Measurements from ENCODE around the gene CDR2L. TPM values are rescaled to one million over a fixed set of nuclear protein-coding genes. Genes with fewer than 3 reads are reported as not detected.
A peak's percentile ranks its signal among the peaks of the same experiment; 100 is the strongest.

CDR2L gene
- total RNA-seq (2014; rRNA removed; shearing (Covaris generic)), result 3.6 and 3.8 TPM in 2 replicates
- 3.4 and 3.9 TPM in 2 replicates for polyA plus RNA-seq (2015; cell fraction: cytosol; rRNA removed)
- 2.6 and 2.9 TPM in 2 replicates for polyA plus RNA-seq (2015; cell fraction: nucleus; rRNA removed)

DNA sequence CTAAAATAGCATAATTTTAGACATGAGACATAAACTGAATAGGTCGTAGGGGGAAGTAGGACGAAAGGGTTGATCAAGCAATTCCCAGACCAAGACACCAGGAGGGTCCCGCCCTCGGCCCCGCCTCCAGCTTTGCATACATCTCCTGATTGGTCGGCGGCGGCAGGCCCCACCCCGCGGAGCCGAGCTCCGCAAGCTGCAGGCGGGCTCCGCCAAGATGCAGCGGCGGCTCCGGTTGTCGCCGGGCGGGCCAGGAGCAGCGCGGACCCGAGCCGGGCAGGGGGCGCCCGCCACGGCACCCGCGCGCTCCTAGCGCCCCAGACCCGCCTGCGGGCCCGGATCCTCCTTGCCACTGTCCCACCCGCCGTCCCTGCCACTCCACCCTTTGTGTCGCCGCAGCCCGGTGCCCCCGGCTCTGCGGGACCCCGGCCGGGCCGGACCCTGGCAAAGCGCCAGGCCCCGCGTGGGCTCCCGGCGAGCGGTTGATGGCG, at the start of gene CDR2L:
Gene CDR2L (plus strand): TSS at position 215 of the 491 bp plus-strand sequence. CDS start 412 bp downstream, outside the sequence.
- DNase-seq (ENCODE audit: low read depth), result peak; percentile 86

DNA sequence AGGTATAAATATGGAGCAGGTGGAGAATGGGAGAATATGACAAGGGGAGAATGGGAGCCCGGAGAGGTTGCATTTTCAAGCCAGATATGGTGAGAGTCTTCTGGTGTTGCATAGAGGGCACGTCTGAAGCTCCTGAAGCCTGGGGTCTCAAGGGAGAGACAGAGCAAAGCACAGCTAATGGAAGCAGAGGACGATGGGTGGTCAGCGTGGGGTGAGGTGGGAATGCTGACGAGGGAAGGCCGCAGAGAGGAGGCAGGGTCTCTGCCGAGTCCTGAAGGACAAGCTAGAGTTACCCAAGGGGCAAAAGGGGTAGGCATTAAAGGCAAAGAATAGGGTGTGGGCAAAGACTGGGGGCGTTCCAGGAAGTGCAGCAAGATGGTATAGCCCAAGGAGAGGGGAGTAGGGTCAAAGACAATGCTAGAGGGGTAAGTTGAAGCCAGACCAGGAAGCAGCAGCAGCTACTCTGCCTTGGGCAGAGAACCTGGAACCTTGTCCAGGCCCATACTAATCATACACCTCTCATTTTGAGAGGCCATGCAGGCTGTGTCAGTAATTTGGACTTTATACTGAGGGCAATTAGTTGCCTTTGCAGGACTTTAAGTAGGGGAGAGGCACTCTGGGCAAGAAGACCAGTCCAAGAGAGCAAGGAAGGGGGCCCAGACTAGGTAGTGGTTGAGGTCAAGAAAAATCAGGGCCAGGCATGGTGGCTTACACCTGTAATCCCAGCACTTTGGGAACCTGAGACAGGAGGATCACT, 49.1 kb upstream of the CDR2L start:
- DNase-seq (ENCODE audit: low read depth), result no peak

DNA sequence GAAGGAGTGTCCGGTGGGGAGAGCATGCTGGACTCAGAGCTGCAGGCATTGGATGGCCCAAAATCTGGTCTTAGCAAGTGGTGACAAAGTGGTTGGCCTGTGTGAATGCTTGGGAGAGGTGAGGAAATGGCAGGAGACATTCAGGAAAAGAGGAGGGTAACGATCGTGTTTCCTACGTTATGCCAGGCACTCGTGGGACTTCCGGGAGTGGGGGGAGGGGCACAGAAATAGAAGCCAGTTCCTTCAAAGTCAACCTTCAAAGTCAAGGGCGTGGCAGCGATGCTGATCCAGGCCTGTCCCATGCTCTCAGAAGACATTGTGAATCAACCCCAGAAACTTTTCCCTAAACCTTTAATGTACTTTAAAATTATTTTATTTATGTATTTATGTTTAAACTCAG, 47.9 kb upstream of the CDR2L start:
- no peak for DNase-seq (ENCODE audit: low read depth)

DNA sequence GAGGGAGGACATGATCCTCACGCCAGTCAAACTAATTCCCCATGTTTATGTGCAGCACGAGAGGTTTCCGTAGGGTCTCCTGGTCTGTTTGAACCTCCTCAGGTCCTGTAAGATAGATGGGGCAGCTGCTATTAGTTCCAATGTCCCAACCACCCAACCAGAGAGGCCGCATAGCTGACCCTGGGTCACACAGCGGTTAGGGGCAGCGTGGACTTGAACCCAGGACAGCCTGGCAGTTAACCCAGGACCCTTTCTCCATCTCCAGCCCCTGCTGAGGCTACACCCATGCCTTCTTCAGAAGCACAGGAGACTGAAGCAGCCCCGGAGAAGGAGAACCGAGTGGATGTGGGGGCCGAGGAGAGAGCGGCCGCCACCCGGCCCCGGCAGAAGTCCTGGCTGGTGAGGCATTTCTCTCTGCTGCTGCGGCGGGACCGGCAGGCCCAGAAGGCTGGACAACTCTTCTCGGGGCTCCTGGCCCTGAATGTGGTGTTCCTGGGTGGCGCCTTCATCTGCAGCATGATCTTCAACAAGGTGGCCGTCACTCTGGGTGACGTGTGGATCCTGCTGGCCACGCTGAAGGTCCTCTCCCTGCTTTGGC, 46.2 kb upstream of the CDR2L start:
- no peak for DNase-seq (ENCODE audit: low read depth)

DNA sequence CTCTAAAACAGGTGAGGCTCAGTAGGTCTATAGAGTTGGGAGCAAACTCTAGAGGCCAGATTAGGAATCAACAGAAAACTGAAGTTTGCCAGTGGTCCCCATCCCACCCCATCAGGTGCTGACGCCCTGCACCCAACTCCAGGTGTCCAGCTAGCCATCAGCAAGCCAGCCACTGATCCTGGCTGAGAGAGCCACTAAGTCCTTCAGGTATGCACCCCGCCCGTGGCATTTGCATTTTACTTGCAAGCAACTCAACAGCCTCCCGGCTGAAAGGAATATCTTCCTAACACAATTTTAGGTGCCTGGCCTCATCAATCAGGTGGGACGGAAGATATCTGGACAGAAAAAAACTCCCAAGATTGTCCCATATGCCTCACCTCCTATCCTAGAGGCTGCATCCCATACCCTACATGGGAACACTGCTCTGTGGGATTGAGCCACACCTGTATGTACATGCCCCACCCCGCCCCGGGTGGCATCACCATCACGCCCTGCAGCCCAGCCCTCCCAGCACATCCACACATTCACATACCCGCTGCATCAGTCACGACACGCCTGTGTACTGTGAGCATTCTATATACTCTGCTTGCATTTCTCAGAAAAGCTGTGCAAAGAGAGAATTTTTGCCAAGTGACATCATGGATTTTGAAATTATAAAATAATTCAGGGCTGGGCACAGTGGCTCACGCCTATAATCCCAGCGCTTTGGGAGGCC, 43.5 kb upstream of the CDR2L start:
- DNase-seq (ENCODE audit: low read depth), result no peak

DNA sequence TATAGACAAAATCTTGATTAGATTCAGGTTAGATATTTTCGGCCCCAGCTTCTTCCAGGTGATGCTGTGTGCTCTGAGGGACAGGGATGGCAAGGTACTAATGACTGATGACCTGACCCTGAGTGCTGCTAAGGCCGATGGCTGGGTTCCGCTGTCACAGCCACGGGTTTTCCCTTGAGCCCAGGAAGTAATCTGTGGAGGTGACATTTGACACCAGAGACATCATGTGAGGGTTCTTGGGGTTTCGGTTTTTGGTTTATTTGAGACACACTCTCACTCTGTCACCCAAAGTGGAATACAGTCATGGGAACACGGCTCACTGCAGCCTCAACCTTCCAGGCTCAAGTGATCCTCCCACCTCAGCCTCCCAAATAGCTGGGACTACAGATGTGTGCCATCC, 41.9 kb upstream of the CDR2L start:
- no peak for DNase-seq (ENCODE audit: low read depth)

DNA sequence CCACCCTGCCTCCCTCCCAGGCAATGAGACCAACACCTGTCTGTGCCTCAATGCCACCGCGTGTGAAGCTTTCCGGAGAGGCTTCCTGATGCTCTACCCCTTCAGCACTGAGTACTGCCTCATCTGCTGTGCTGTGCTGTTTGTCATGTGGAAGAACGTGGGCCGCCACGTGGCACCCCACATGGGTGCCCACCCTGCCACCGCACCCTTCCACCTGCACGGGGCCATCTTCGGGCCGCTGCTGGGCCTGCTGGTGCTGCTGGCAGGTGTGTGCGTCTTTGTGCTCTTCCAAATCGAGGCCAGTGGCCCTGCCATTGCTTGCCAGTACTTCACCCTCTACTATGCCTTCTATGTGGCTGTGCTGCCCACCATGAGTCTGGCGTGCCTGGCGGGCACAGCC, 40.8 kb upstream of the CDR2L start:
- no peak for DNase-seq (ENCODE audit: low read depth)

DNA sequence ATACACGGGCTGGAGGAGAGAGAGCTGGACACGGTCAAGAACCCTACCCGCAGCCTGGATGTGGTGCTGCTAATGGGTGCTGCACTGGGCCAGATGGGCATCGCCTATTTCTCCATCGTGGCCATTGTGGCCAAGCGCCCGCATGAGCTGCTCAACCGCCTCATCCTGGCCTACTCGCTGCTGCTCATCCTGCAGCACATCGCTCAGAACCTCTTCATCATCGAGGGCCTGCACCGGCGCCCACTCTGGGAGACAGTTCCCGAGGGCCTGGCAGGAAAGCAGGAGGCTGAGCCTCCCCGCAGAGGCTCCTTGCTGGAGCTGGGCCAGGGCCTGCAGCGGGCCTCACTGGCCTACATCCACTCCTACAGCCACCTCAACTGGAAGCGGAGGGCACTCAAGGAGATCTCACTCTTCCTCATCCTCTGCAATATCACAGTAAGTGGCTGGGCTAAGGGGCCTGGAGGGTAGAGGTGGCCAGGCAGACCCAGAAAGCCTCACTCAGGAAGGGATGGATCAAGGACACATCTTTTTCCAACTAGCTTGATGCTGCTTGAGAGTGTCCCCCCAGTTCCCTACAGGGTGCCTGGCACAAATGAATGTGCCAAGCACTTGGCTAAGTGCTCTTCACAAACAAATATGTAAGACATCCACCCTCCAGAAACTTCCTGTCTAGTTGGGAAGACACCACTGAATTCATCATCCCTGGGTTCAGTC, 40.2 kb upstream of the CDR2L start:
- DNase-seq (ENCODE audit: low read depth), result no peak

DNA sequence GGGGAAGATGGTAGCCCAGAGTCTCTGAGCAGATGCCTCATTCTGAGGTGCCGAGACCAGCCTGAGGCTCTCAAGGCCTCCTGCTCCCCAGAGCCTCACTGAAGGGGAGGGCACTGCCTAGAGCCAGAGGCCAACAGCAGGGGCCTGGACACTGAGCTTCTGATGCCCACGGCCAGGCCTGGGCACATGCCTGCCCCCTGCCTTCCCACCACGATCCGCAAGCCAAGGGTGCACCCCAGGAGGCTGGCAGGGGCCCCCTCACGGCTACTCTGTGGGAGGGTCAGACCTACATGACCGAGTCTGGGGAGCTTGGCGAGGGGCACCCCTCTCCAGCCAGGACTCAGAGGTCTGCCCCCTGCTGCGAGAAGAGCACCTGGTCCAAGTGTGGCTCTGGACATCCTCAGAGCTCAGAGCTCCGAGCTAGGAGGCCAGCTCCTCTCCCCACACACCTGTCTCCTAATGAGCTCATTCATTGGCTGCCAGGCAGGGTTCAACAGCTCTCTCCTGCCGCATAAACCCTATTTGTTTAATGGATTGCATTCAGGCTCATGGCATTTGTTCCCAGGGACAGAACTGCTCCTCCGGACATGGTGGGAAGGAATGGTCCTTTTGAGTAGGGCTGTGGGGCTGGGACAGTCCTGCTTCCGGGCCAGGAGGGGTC, 37.8 kb upstream of the CDR2L start:
- no peak for DNase-seq (ENCODE audit: low read depth)

DNA sequence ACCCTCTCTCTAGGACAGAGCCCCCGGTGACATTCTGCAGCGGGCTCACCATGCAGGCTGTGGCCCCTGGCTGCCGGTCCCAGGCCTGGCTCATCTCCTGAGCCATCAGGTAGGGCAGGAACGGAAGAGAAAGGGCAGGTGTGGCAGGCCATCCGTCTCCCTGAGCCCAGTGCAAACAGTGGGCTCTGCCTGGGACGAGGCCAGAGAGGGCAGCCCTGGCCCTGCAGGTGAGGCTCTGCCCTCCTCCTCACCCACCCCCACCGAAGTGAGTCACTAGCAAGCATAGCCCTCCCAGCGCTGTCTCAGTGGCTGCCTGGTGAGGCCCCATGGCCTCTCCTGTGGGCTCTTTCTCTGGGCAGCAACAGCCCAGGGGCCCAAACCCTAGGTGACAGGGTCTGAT, 37.2 kb upstream of the CDR2L start:
- no peak for DNase-seq (ENCODE audit: low read depth)

DNA sequence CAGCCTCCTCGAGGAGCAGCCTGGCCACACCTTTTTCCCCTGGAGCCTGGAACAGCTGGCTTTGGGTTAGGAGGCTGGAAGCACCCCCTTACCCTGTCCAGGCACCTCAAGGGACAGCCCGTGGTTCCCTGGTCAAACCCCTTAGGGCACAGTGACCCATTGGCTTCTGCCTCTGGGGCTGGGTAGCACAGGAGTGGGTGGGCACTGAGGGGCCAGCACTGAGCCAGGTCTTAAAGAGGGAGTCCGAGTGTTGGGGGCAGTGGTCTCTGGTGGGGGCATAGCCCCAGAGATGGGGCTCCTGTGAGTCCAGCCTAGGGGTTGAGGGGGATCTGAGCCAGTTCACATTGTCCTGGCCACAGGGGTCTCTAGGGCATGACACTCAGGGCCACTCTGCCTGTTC, 36.4 kb upstream of the CDR2L start:
- DNase-seq (ENCODE audit: low read depth), result no peak

DNA sequence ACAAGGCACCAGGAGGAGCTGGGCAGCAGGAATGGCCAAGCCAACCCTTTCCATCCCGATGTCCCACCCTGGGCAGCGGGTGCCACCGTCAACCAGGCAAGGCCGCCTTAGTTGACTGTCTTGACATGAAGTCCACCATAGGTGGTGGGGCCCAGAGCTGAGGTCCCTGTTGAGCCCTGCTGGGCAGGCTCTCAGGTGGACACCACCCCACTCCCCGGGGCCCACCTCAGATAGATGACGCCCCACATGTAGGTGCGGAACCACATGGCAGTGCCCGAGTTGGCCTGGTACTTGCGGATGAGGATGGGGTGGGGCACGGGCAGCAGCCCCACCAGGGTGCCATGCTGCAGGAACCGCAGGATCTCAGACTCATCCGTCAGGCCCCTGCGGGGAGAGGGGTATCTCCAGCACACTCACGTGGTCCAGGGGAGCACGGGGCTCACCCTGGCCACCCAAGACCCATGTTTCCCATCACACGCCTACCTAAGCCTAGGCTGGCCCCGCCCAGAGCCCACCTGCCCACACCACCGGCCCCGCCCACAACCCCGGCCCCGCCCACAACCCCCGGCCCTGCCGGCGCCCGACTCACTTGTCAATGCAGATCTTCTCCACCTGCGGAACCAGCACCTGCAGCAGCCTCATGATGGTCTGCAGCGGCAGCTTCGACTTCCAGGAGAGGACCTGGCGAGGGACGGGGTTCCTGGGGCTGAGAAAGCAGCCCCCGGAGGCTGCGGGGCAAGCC, 35.6 kb upstream of the CDR2L start:
- no peak for DNase-seq (ENCODE audit: low read depth)

DNA sequence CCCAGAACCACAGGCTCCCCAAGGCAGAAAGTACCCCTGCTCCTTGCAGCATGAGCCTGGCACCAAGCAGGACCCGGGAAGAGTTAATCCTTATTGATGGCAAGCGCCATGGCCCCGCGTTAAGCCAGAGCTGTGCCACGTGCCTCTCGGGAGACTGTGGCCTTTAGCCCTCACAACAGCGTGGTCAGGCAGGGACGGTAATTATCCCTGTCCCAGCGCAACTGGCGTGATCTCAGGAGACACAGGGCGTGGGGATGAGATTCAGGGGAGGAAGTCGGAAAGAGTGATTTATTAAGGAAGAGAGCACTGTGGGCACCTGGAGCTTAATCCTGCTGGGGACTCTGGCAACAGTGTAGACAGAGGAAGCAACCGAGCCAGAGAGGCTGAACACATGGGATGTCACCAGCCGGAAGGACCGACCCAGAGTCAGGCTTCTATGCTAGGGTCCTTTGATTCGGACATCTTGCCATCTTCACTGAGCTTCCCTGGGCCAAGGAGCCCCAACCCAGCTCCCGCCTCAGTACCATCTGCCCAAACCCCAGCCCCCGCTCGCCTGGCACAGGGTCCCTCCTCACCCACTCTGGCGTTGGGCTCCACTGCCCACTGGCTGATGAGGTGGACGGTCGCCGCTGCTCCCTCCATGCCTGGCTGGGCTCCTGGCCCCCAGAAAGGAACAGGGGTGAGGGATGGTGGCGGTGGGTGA, 34.9 kb upstream of the CDR2L start:
- DNase-seq (ENCODE audit: low read depth), result no peak

DNA sequence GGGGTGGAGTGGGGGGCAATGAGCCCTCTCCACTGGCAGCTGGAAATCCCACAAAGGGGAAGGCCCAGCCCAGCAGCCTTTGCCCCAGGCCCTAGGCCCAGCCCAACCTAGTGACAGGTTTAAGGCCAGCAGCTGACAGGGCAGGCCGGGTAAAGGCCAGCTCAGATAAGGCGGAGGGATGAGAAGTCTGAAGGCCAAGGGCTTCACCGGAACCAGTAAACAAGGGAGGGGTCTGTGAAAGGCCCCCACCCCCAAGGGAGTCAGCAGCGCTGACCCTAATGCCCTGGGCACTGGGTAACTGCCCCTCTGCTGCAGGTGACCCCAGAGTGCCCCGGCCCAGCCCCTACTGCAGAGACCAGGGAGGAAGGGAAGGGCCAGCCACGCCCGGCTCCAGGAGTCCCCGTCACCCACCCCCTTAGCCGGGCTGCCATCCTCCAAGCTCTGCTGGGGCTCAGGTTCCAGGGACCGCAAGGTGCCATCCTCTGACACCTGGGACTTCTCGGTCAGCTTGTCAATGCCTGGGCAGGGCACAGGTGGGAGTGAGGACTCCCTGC, 34.2 kb upstream of the CDR2L start:
- no peak for DNase-seq (ENCODE audit: low read depth)

DNA sequence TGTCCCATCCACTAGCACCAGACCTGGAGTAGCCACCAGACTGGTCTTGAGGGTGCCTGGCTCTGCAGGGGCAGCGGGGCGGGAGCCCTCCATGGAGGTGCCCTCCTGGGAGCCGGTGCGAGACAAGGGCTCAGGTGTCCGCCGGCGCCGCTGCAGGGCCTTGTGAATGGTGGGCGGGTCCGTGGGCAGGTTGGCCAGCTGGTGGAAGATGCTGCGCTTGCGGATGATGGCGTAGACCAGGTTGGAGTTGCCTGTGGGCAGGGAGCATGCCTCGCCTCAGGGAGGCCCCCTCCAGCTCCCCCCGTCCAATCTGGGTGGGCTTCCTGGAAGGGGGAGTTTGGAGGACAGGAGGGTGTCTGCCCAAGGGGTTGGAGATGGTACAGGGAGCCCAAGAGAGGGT, 33.3 kb upstream of the CDR2L start:
- DNase-seq (ENCODE audit: low read depth), result no peak

DNA sequence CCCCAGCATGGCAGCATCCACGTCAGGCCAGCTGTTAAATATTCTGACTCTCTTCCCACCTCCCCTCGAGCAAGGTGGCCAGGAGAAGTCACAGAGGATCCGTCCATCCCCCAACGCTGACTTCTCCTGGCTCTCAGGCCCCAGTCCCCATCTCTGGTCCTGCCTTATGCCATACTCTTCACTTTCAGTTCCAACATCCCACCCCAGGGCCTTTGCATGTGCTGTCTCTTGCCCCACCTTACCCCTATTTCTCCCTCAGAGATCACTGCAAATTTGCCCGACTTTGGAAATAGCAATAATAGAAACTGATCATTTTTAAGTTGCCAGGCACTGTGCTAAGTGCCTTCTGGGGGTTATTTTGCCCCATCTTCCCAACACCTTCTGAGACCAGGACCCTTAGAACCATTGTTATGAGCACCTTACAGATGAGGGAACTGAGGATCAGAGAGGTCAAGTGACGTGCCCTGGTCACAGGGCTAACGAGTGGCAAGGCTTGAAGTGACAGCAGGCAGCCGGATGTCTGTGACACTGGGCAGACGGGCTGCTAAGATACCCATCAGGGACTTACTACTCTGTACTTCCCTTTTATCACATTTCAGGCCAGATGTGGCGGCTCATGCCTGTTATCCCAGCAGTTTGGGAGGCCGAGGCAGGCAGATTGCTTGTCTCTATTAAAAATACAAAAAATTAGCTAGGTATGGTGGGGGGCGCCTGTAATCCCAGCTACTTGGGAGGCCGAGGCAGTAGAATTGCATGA, 32.6 kb upstream of the CDR2L start:
- no peak for DNase-seq (ENCODE audit: low read depth)

DNA sequence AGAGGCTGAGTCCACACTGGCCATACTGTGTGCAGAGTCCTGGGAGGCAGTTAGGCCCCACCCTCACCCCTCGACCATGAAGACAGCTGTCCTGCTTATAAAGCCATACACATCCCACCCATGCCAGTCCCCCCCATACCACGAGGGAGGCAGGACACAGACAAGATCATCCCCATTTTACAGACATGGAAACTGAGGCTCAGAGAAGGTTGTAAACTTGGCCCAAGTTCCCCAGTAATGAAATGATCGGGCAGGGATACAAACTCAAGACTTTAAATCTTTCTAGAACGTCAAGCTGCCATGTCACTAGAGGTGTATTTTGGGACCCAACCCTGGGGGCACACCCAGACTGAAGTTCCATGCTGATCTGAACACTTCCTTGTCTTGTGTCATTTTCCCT, 31.3 kb upstream of the CDR2L start:
- DNase-seq (ENCODE audit: low read depth), result no peak

DNA sequence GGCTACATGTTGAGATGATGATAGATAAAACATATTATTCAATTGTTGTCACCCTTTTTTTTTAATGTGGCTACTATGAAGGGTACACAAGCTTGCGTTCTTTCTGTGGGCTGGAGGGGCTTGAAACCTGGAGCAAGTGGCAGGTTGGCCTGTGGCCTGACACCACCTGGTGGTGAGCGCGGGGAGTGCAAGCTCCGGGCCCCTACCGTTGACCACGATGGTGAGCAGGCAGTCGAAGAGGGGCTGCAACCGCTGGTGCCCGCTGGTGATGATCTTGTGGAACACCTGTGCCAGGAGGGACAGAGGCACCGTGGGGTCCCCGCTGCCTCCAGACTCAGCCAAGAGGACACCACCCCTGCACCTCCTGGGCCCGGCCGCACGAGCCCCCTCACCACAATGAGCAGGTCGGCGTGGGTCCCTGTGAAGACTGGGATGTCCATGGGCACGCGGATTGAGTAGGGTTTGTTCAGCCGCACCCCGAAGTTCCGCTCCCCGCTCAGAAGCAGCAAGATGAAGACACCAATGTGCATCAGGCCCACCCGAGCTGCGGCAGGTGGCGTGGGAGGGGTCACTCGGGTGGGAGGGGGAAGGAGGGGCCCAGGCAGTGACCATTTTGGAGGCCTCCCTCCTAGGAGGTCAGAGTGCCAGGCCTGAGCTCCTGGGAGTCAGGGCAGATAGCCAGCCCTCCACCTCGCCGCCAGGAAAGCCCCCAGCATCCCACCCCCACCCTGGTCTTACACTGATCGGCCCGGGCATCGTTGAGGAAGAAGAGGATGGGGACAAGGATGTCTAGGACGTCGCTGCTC, 29.3 kb upstream of the CDR2L start:
- peak; percentile 46 for DNase-seq (ENCODE audit: low read depth)

All from HT1080 (cell line).